PFSK-1 (cell line): Measurements from ENCODE around the gene MGMT.

Experiments used
- FOXP2 ChIP-seq: optimal IDR thresholded peaks from 2 replicates; pipeline ENCODE3; 2011; ENCODE audit warnings: borderline replicate concordance, control low read depth, inconsistent platforms; ENCODE audit not compliant: insufficient read depth; ENCODE audit errors: extremely low read length, extremely low read depth
- POLR2AphosphoS5 ChIP-seq: IDR thresholded peaks from 2 replicates; pipeline ENCODE4 v1.6.1; 2012; ENCODE audit warnings: low read depth, mild to moderate bottlenecking, control low read depth, low read length, moderate library complexity
- REST ChIP-seq, 2 experiments: IDR thresholded peaks; 2 replicates each; pipeline versions ENCODE4 v1.6.1 to v1.8.0; 2011 to 2012; ENCODE audit warnings: low read depth in 2 of 2, low read length in 2 of 2, control low read depth in 1 of 2, inconsistent platforms in 1 of 2, mild to moderate bottlenecking in 1 of 2, moderate library complexity in 1 of 2; ENCODE audit not compliant: insufficient read depth in 1 of 2
- SIN3A ChIP-seq: IDR thresholded peaks from 2 replicates; pipeline ENCODE4 v1.6.1; 2012; ENCODE audit warnings: mild to moderate bottlenecking, low read length, moderate library complexity, borderline replicate concordance; ENCODE audit not compliant: insufficient read depth
- TAF1 ChIP-seq: IDR thresholded peaks from 2 replicates; pipeline ENCODE4 v1.6.1; 2012; ENCODE audit warnings: low read length, control low read depth, borderline replicate concordance; ENCODE audit not compliant: insufficient read depth

- TF ChIP-seq POLR2AphosphoS5 (no peak), REST (IDR thresholded peaks at IDR 0.05; ENCODE audit: insufficient read depth in 1 of 2, low read depth in 2 of 2, low read length in 2 of 2) (no peak), TAF1 (no peak), SIN3A (no peak), FOXP2 (no peak)
Measured at GRCh38 chr10:129815898-129816655, 349.0 kb downstream of the MGMT start.
